Left ventricle myocardium inferior (tissue), 1 donor: ENCODE data around the gene CDC42BPA. TPM values are rescaled to one million over a fixed set of nuclear protein-coding genes. Genes with fewer than 3 reads are reported as not detected.

Experiments used
- DNase-seq: peaks from one replicate; pipeline ENCODE4 v3.0.0-alpha.2; 2020
- H3K27ac ChIP-seq: fragments of 200-600 bp; replicated peaks from 2 replicates; pipeline ENCODE4 v1.8.0; 2021
- H3K27me3 ChIP-seq: fragments of 200-600 bp; 2 replicates; pipeline ENCODE4 v1.8.0; 2021; ENCODE audit warnings: low read depth
- H3K36me3 ChIP-seq: fragments of 200-600 bp; 2 replicates; pipeline ENCODE4 v1.8.0; 2021
- H3K4me1 ChIP-seq: fragments of 200-600 bp; 2 replicates; pipeline ENCODE4 v1.8.0; 2021
- H3K4me3 ChIP-seq: fragments of 200-600 bp; 2 replicates; pipeline ENCODE4 v1.8.0; 2021; ENCODE audit warnings: mild to moderate bottlenecking, moderate library complexity
- H3K9me3 ChIP-seq: fragments of 200-600 bp; replicated peaks from 2 replicates; pipeline ENCODE4 v1.8.0; 2021
- intact Hi-C: fragments of 100-400 bp; cut with micrococcal nuclease; formaldehyde crosslinking; loops from one replicate; pipeline ENCODE4 v1.11.0; 2022
- total RNA-seq: library from RNA; stranded (reverse); fragmentation: NEBNext Ultra II Directional; extraction: Animal tissue kit (Norgen Biotek cat#: 25700); gene quantifications from one replicate; pipeline ENCODE4 v1.2.1, GENCODE V29; 2021
- TF ChIP-seq, protein P1 (sequence below): fragments of 200-600 bp; IDR thresholded peaks from 2 replicates; pipeline ENCODE4 v1.8.0; 2021; ENCODE audit warnings: antibody characterized with exemption, mild to moderate bottlenecking, borderline replicate concordance
- donor health status: DM: no; HTN: yes; CAD: no; lungs with severe emphysema.

CDC42BPA gene
- total RNA-seq, 1 donor from 2014 or later = 35.1 TPM

DNA sequence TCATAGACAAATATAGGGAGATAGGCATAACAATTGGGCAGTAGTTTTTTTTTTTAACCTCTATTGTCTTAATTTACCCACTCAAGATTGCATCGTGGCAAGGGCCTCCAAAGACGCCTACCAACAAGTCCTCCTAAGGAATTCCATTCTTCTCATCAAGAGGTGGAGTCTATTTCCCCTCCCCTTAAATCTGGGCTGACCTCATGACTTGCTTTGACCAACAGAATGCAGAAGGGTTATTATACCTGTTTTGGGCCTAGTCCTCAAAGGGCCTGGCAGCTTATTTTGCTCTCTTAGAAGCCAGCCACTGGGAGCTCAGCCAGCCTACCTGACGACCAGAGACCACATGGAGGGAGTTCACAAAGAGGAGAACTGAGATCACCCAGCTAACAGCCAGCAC is 285.9 kb downstream of the CDC42BPA start:
- TF ChIP-seq, protein P1, sequence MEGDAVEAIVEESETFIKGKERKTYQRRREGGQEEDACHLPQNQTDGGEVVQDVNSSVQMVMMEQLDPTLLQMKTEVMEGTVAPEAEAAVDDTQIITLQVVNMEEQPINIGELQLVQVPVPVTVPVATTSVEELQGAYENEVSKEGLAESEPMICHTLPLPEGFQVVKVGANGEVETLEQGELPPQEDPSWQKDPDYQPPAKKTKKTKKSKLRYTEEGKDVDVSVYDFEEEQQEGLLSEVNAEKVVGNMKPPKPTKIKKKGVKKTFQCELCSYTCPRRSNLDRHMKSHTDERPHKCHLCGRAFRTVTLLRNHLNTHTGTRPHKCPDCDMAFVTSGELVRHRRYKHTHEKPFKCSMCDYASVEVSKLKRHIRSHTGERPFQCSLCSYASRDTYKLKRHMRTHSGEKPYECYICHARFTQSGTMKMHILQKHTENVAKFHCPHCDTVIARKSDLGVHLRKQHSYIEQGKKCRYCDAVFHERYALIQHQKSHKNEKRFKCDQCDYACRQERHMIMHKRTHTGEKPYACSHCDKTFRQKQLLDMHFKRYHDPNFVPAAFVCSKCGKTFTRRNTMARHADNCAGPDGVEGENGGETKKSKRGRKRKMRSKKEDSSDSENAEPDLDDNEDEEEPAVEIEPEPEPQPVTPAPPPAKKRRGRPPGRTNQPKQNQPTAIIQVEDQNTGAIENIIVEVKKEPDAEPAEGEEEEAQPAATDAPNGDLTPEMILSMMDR = no peak
- no peak overlapping the region for H3K4me3 ChIP-seq
- no peaks in the 10 kb centered on the region for H3K9me3 ChIP-seq
- H3K4me1 ChIP-seq = no peaks in the 10 kb centered on the region
- no peak for DNase-seq
- peaks cover 66% of the 10 kb centered on the region for H3K36me3 ChIP-seq
- no peaks in the 10 kb centered on the region for H3K27me3 ChIP-seq
- no peak overlapping the region for H3K27ac ChIP-seq
- intact Hi-C loops = no loop called here

GRCh38 chr1:227016990-227017389 is 301.3 kb downstream of the CDC42BPA start:
- H3K36me3 ChIP-seq = peaks cover 81% of the 10 kb centered on the region
- H3K4me3 ChIP-seq = no peak overlapping the region
- TF ChIP-seq, protein P1 = no peak
- no peak overlapping the region for H3K27ac ChIP-seq
- H3K9me3 ChIP-seq = peaks cover 8% of the 10 kb centered on the region
- no peak for DNase-seq
- no peaks in the 10 kb centered on the region for H3K4me1 ChIP-seq
- intact Hi-C loops = no loop called here
- no peaks in the 10 kb centered on the region for H3K27me3 ChIP-seq

- H3K27me3 ChIP-seq = no peaks in the 10 kb centered on the region
- no peak overlapping the region for H3K4me3 ChIP-seq
- TF ChIP-seq, protein P1 = no peak
- H3K36me3 ChIP-seq = peaks cover 47% of the 10 kb centered on the region
- H3K9me3 ChIP-seq = no peaks in the 10 kb centered on the region
- intact Hi-C loops = no loop called here
- H3K4me1 ChIP-seq = no peaks in the 10 kb centered on the region
- DNase-seq = no peak
- H3K27ac ChIP-seq = no peak overlapping the region
These were observed 307.6 kb downstream of the CDC42BPA start for GRCh38 chr1:227010645-227011044.

DNA sequence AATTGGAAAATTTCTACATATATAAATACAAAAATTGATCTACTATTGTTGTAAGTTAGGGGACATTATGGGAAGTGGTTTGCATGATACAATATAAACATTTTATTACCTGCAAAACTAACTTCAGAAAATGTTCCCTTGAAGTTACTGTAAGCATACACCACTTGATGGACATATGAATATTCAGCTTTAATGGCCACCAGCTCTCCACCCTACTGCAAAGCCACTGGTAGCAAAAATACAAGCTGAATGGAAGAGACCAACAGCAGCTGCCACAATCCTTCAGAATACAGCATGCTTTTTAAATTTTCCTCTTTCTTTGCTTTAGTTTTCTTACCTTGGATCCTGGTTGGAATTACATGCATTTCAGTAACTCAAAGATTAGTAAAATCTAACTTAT is 308.4 kb downstream of the CDC42BPA start:
- Histone ChIP-seq H3K27me3 (no peaks in the 10 kb centered on the region), H3K27ac (no peak overlapping the region), H3K4me1 (no peaks in the 10 kb centered on the region), H3K36me3 (peaks cover 44% of the 10 kb centered on the region), H3K4me3 (no peak overlapping the region), H3K9me3 (no peaks in the 10 kb centered on the region)
- TF ChIP-seq, protein P1 = no peak
- intact Hi-C loops = no loop called here
- no peak for DNase-seq

- H3K27me3 ChIP-seq = no peaks in the 10 kb centered on the region
- H3K27ac ChIP-seq = no peak overlapping the region
- intact Hi-C loops = no loop called here
- no peak overlapping the region for H3K4me3 ChIP-seq
- peaks cover 51% of the 10 kb centered on the region for H3K36me3 ChIP-seq
- TF ChIP-seq, protein P1 = no peak
- DNase-seq = no peak
- H3K9me3 ChIP-seq = no peaks in the 10 kb centered on the region
- H3K4me1 ChIP-seq = peaks cover 3% of the 10 kb centered on the region
These were observed 312.0 kb downstream of the CDC42BPA start for GRCh38 chr1:227006226-227006796.
